Neuronal stem cell (in vitro differentiated cells): ENCODE results near the gene GOLT1B.
A peak's percentile ranks its signal among the peaks of the same experiment; 100 is the strongest.

Experiments used
- DNase-seq: peaks from one replicate; pipeline ENCODE4 v3.0.0-alpha.2; 2013; ENCODE audit warnings: low spot score
- H2AFZ ChIP-seq: one replicate; pipeline ENCODE4 v1.6.1; 2013; ENCODE audit warnings: mild to moderate bottlenecking, low read length, inconsistent platforms
- H2AK5ac ChIP-seq: 2 replicates; pipeline ENCODE4 v1.6.1; 2013; ENCODE audit warnings: low read depth, mild to moderate bottlenecking, inconsistent platforms, low read length, moderate library complexity, mixed read lengths
- H2BK120ac ChIP-seq: 2 replicates; pipeline ENCODE4 v1.6.1; 2013; ENCODE audit warnings: low read depth, mild to moderate bottlenecking, inconsistent platforms, low read length, moderate library complexity, mixed read lengths
- H2BK12ac ChIP-seq: one replicate; pipeline ENCODE4 v1.6.1; 2013; ENCODE audit warnings: low read length, inconsistent platforms
- H2BK15ac ChIP-seq: 2 replicates; pipeline ENCODE4 v1.6.1; 2013; ENCODE audit warnings: mild to moderate bottlenecking, low read length, inconsistent platforms, mixed read lengths
- H2BK5ac ChIP-seq: one replicate; pipeline ENCODE4 v1.6.1; 2013; ENCODE audit warnings: inconsistent platforms, mild to moderate bottlenecking, low read length, moderate library complexity
- H3K14ac ChIP-seq: one replicate; pipeline ENCODE4 v1.6.1; 2013; ENCODE audit warnings: low read length, inconsistent platforms
- H3K18ac ChIP-seq: 2 replicates; pipeline ENCODE4 v1.6.1; 2013; ENCODE audit warnings: low read length, inconsistent platforms
- H3K23ac ChIP-seq: 2 replicates; pipeline ENCODE4 v1.6.1; 2013; ENCODE audit warnings: low read depth, mild to moderate bottlenecking, mixed read lengths, low read length, inconsistent platforms; ENCODE audit not compliant: poor library complexity
- H3K27ac ChIP-seq: replicated peaks from 3 replicates; pipeline ENCODE4 v1.5.1; 2013; ENCODE audit warnings: low read length, inconsistent platforms
- H3K27me3 ChIP-seq, 3 experiments: 2 replicates each; pipeline ENCODE4 v1.6.1; 2013; ENCODE audit warnings: low read length in 3 of 3, mild to moderate bottlenecking in 2 of 3, inconsistent platforms in 1 of 3, low read depth in 1 of 3, mixed read lengths in 1 of 3, moderate library complexity in 1 of 3; ENCODE audit not compliant: control insufficient read depth in 3 of 3, insufficient read depth in 3 of 3
- H3K36me3 ChIP-seq, 2 donors: replicated peaks in 1 of 2; 2 replicates each; pipeline ENCODE4 v1.6.1; 2013; ENCODE audit warnings: low read length in 2 of 2; ENCODE audit not compliant: control insufficient read depth in 2 of 2, insufficient read depth in 2 of 2
- H3K4ac ChIP-seq: 2 replicates; pipeline ENCODE4 v1.6.1; 2013; ENCODE audit warnings: inconsistent platforms, mild to moderate bottlenecking, low read length, moderate library complexity
- H3K4me1 ChIP-seq, 2 donors: 1 replicate in 1 of 2; 2 replicates in 1 of 2; pipeline ENCODE4 v1.6.1; 2013; ENCODE audit warnings: low read length in 2 of 2, low read depth in 1 of 2; ENCODE audit not compliant: control insufficient read depth in 2 of 2, insufficient read depth in 1 of 2
- H3K4me2 ChIP-seq: one replicate; pipeline ENCODE4 v1.6.1; 2013; ENCODE audit warnings: mild to moderate bottlenecking, low read length, inconsistent platforms; ENCODE audit not compliant: insufficient read depth, poor library complexity, severe bottlenecking
- H3K4me3 ChIP-seq, 2 donors: 2 replicates each; pipeline ENCODE4 v1.5.1; 2013; ENCODE audit warnings: low read length in 2 of 2, mild to moderate bottlenecking in 2 of 2, inconsistent platforms in 1 of 2, moderate library complexity in 1 of 2
- H3K79me1 ChIP-seq: one replicate; pipeline ENCODE4 v1.6.1; 2013; ENCODE audit warnings: low read depth, mild to moderate bottlenecking, inconsistent platforms, low read length, moderate library complexity
- H3K9ac ChIP-seq: one replicate; pipeline ENCODE4 v1.6.1; 2013; ENCODE audit warnings: mild to moderate bottlenecking, low read depth, low read length, inconsistent platforms; ENCODE audit not compliant: poor library complexity
- H3K9me3 ChIP-seq, 2 donors: replicated peaks in 1 of 2; 2 replicates each; pipeline versions ENCODE3 to v1.6.1; 2013; ENCODE audit warnings: low read length in 2 of 2, mild to moderate bottlenecking in 2 of 2, inconsistent platforms in 1 of 2, low read depth in 1 of 2, mixed read lengths in 1 of 2, moderate library complexity in 1 of 2; ENCODE audit not compliant: control insufficient read depth in 2 of 2, insufficient read depth in 1 of 2
- H4K8ac ChIP-seq: one replicate; pipeline ENCODE4 v1.6.1; 2013; ENCODE audit warnings: low read depth, mild to moderate bottlenecking, inconsistent platforms, low read length, moderate library complexity
- H4K91ac ChIP-seq: one replicate; pipeline ENCODE4 v1.6.1; 2013; ENCODE audit warnings: low read length, low read depth, mild to moderate bottlenecking, inconsistent platforms; ENCODE audit not compliant: poor library complexity
- WGBS, 2 donors: extraction: QIAGEN DNeasy Blood & Tissue Kit; methylation state at CpG; one replicate each; pipeline ENCODE4 v1.1.7; 2013; ENCODE audit warnings: missing lambda C conversion rate in 2 of 2, mixed read lengths in 1 of 2; ENCODE audit not compliant: insufficient read length in 2 of 2, insufficient replicate concordance in 1 of 2; ENCODE audit errors: extremely low coverage in 2 of 2; 5-methylcytosine and 5-hydroxymethylcytosine counted together

Gene GOLT1B

GRCh38 chr12:21558100-21558679 lies 56.6 kb downstream of the GOLT1B start:
- H2AK5ac ChIP-seq, result no peak overlapping the region
- no peak overlapping the region for H3K4ac ChIP-seq
- no CpG with 5 or more reads among the region's 9 CpGs for WGBS, 2 donors
- H3K4me2 ChIP-seq, result no peak overlapping the region
- no peak overlapping the region for H2BK15ac ChIP-seq
- H3K18ac ChIP-seq, result no peak overlapping the region
- no peak overlapping the region for H2BK5ac ChIP-seq
- no peaks in the 10 kb centered on the region for H3K4me1 ChIP-seq
- no peaks in the 10 kb centered on the region for H3K9me3 ChIP-seq
- H3K79me1 ChIP-seq, result no peaks in the 10 kb centered on the region
- H2BK12ac ChIP-seq, result no peak overlapping the region
- H3K23ac ChIP-seq, result no peak overlapping the region
- no peak overlapping the region for H3K27ac ChIP-seq
- no peak for DNase-seq
- H3K27me3 ChIP-seq, result no peaks in the 10 kb centered on the region
- H3K9ac ChIP-seq, result no peak overlapping the region
- H4K91ac ChIP-seq, result no peak overlapping the region
- no peak overlapping the region for H4K8ac ChIP-seq
- no peaks in the 10 kb centered on the region for H3K36me3 ChIP-seq
- no peak overlapping the region for H2AFZ ChIP-seq
- no peak overlapping the region for H2BK120ac ChIP-seq
- no peak overlapping the region for H3K4me3 ChIP-seq
- H3K14ac ChIP-seq, result no peak overlapping the region

- no peak overlapping the region for H3K18ac ChIP-seq
- no peak overlapping the region for H3K27ac ChIP-seq
- H3K4me3 ChIP-seq, result no peak overlapping the region
- H3K36me3 ChIP-seq, result no peaks in the 10 kb centered on the region
- H3K4me2 ChIP-seq, result no peak overlapping the region
- no peak for DNase-seq
- H2AK5ac ChIP-seq, result no peak overlapping the region
- no peak overlapping the region for H2BK15ac ChIP-seq
- no peak overlapping the region for H4K91ac ChIP-seq
- H2BK120ac ChIP-seq, result no peak overlapping the region
- H3K9ac ChIP-seq, result no peak overlapping the region
- no peaks in the 10 kb centered on the region for H3K79me1 ChIP-seq
- no peak overlapping the region for H4K8ac ChIP-seq
- H3K27me3 ChIP-seq, result no peaks in the 10 kb centered on the region
- no peak overlapping the region for H2AFZ ChIP-seq
- H2BK5ac ChIP-seq, result no peak overlapping the region
- no peaks in the 10 kb centered on the region for H3K4me1 ChIP-seq
- no peaks in the 10 kb centered on the region for H3K9me3 ChIP-seq
- H3K23ac ChIP-seq, result no peak overlapping the region
- H3K4ac ChIP-seq, result no peak overlapping the region
- no peak overlapping the region for H2BK12ac ChIP-seq
- WGBS, 2 donors, result no CpG with 5 or more reads among the region's 7 CpGs
- H3K14ac ChIP-seq, result no peak overlapping the region
Observed at GRCh38 chr12:21559855-21560569, 58.4 kb downstream of the GOLT1B start.

- no peak overlapping the region for H3K4me3 ChIP-seq
- no peak overlapping the region for H3K18ac ChIP-seq
- no CpG with 5 or more reads among the region's 2 CpGs for WGBS, 2 donors
- no peak overlapping the region for H3K23ac ChIP-seq
- no peak overlapping the region for H4K8ac ChIP-seq
- H2BK120ac ChIP-seq, result no peak overlapping the region
- no peak overlapping the region for H4K91ac ChIP-seq
- no peaks in the 10 kb centered on the region for H3K4me1 ChIP-seq
- H3K4ac ChIP-seq, result no peak overlapping the region
- H3K9ac ChIP-seq, result no peak overlapping the region
- H3K27me3 ChIP-seq, result no peaks in the 10 kb centered on the region
- no peak overlapping the region for H3K14ac ChIP-seq
- no peak overlapping the region for H2BK5ac ChIP-seq
- no peaks in the 10 kb centered on the region for H3K79me1 ChIP-seq
- no peak overlapping the region for H2BK12ac ChIP-seq
- H2BK15ac ChIP-seq, result no peak overlapping the region
- H3K4me2 ChIP-seq, result no peak overlapping the region
- no peak for DNase-seq
- no peak overlapping the region for H2AK5ac ChIP-seq
- H3K9me3 ChIP-seq, result no peaks in the 10 kb centered on the region
- no peak overlapping the region for H3K27ac ChIP-seq
- no peak overlapping the region for H2AFZ ChIP-seq
- no peaks in the 10 kb centered on the region for H3K36me3 ChIP-seq
Observed at GRCh38 chr12:21561158-21561557, 59.6 kb downstream of the GOLT1B start.

GRCh38 chr12:21562859-21563258 lies 61.3 kb downstream of the GOLT1B start:
- no peak for DNase-seq
- H3K14ac ChIP-seq, result no peak overlapping the region
- peak overlapping the region; percentile 8 for H2AFZ ChIP-seq
- no peak overlapping the region for H3K4me2 ChIP-seq
- H3K36me3 ChIP-seq, result no peaks in the 10 kb centered on the region
- no peak overlapping the region for H2BK15ac ChIP-seq
- H3K79me1 ChIP-seq, result no peaks in the 10 kb centered on the region
- no peak overlapping the region for H3K23ac ChIP-seq
- H3K18ac ChIP-seq, result no peak overlapping the region
- no peaks in the 10 kb centered on the region for H3K27me3 ChIP-seq
- no peak overlapping the region for H3K4ac ChIP-seq
- H4K8ac ChIP-seq, result no peak overlapping the region
- no peak overlapping the region for H2BK120ac ChIP-seq
- no peak overlapping the region for H3K27ac ChIP-seq
- H3K9ac ChIP-seq, result no peak overlapping the region
- no peak overlapping the region for H3K4me3 ChIP-seq
- H4K91ac ChIP-seq, result no peak overlapping the region
- H3K9me3 ChIP-seq, result no peaks in the 10 kb centered on the region
- no peak overlapping the region for H2AK5ac ChIP-seq
- WGBS, 2 donors, result no CpG with 5 or more reads among the region's 2 CpGs
- H2BK5ac ChIP-seq, result no peak overlapping the region
- H2BK12ac ChIP-seq, result no peak overlapping the region
- no peaks in the 10 kb centered on the region for H3K4me1 ChIP-seq
